ENCODE data around the gene B3GALT4.

B3GALT4 gene

GRCh38 chr6:33313709-33314514 lies 37.0 kb downstream of the B3GALT4 start, which contains the start of gene TAPBP (continued):
- TF ChIP-seq, protein P1, sequence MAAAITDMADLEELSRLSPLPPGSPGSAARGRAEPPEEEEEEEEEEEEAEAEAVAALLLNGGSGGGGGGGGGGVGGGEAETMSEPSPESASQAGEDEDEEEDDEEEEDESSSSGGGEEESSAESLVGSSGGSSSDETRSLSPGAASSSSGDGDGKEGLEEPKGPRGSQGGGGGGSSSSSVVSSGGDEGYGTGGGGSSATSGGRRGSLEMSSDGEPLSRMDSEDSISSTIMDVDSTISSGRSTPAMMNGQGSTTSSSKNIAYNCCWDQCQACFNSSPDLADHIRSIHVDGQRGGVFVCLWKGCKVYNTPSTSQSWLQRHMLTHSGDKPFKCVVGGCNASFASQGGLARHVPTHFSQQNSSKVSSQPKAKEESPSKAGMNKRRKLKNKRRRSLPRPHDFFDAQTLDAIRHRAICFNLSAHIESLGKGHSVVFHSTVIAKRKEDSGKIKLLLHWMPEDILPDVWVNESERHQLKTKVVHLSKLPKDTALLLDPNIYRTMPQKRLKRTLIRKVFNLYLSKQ (tag by site-specific recombination; IDR thresholded peaks at IDR 0.05; ENCODE audit: borderline replicate concordance) = no peak
- TF ChIP-seq GLI2 (tag by site-specific recombination; IDR thresholded peaks at IDR 0.05; ENCODE audit: borderline replicate concordance, low read depth) (no peak), FEZF1 (tag by site-specific recombination; IDR thresholded peaks at IDR 0.05) (no peak), REST (tag by site-specific recombination; IDR thresholded peaks at IDR 0.05) (no peak; the same call in 1 of the 2 replicates), ZNF621 (tag by site-specific recombination; IDR thresholded peaks at IDR 0.05) (no peak), ZNF175 (tag by site-specific recombination; IDR thresholded peaks at IDR 0.05) (no peak), ZNF155 (tag by site-specific recombination; IDR thresholded peaks at IDR 0.05) (no peak), ZBTB6 (tag by site-specific recombination; IDR thresholded peaks at IDR 0.05) (no peak), ZNF112 (tag by site-specific recombination; IDR thresholded peaks at IDR 0.05) (no peak), ZNF10 (tag by site-specific recombination; IDR thresholded peaks at IDR 0.05) (peak; percentile 73), ZEB2 (tag by site-specific recombination; IDR thresholded peaks at IDR 0.05) (no peak), SALL2 (tag by site-specific recombination; IDR thresholded peaks at IDR 0.05; ENCODE audit: borderline replicate concordance) (no peak), ZNF169 (tag by site-specific recombination; IDR thresholded peaks at IDR 0.05) (no peak), HOXD13 (CRISPR knock-in tag; IDR thresholded peaks at IDR 0.05; ENCODE audit: borderline replicate concordance) (no peak), ZNF366 (tag by site-specific recombination; conservative IDR thresholded peaks at IDR 0.05) (no peak), ZNF138 (tag by site-specific recombination; IDR thresholded peaks at IDR 0.05; ENCODE audit: borderline replicate concordance) (no peak), TRIM28 (IDR thresholded peaks at IDR 0.05; ENCODE audit: borderline replicate concordance, low read length) (no peak), ZNF416 (tag by site-specific recombination; IDR thresholded peaks at IDR 0.05) (no peak), ZSCAN30 (tag by site-specific recombination; IDR thresholded peaks at IDR 0.05) (no peak), ZNF777 (tag by site-specific recombination; IDR thresholded peaks at IDR 0.05; ENCODE audit: borderline replicate concordance) (no peak), ZSCAN4 (tag by site-specific recombination; IDR thresholded peaks at IDR 0.05) (no peak), ZNF24 (tag by site-specific recombination; IDR thresholded peaks at IDR 0.05) (no peak), ZNF114 (tag by site-specific recombination; IDR thresholded peaks at IDR 0.05) (no peak), ZNF580 (tag by site-specific recombination; IDR thresholded peaks at IDR 0.05) (no peak), GFI1B (tag by site-specific recombination; IDR thresholded peaks at IDR 0.05) (0 out of 2 replicates have a peak, but pooled peaks have one; percentile 8), ZNF785 (tag by site-specific recombination; IDR thresholded peaks at IDR 0.05) (no peak)
- TF ChIP-seq, protein P2, sequence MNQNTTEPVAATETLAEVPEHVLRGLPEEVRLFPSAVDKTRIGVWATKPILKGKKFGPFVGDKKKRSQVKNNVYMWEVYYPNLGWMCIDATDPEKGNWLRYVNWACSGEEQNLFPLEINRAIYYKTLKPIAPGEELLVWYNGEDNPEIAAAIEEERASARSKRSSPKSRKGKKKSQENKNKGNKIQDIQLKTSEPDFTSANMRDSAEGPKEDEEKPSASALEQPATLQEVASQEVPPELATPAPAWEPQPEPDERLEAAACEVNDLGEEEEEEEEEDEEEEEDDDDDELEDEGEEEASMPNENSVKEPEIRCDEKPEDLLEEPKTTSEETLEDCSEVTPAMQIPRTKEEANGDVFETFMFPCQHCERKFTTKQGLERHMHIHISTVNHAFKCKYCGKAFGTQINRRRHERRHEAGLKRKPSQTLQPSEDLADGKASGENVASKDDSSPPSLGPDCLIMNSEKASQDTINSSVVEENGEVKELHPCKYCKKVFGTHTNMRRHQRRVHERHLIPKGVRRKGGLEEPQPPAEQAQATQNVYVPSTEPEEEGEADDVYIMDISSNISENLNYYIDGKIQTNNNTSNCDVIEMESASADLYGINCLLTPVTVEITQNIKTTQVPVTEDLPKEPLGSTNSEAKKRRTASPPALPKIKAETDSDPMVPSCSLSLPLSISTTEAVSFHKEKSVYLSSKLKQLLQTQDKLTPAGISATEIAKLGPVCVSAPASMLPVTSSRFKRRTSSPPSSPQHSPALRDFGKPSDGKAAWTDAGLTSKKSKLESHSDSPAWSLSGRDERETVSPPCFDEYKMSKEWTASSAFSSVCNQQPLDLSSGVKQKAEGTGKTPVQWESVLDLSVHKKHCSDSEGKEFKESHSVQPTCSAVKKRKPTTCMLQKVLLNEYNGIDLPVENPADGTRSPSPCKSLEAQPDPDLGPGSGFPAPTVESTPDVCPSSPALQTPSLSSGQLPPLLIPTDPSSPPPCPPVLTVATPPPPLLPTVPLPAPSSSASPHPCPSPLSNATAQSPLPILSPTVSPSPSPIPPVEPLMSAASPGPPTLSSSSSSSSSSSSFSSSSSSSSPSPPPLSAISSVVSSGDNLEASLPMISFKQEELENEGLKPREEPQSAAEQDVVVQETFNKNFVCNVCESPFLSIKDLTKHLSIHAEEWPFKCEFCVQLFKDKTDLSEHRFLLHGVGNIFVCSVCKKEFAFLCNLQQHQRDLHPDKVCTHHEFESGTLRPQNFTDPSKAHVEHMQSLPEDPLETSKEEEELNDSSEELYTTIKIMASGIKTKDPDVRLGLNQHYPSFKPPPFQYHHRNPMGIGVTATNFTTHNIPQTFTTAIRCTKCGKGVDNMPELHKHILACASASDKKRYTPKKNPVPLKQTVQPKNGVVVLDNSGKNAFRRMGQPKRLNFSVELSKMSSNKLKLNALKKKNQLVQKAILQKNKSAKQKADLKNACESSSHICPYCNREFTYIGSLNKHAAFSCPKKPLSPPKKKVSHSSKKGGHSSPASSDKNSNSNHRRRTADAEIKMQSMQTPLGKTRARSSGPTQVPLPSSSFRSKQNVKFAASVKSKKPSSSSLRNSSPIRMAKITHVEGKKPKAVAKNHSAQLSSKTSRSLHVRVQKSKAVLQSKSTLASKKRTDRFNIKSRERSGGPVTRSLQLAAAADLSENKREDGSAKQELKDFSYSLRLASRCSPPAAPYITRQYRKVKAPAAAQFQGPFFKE (tag by site-specific recombination; IDR thresholded peaks at IDR 0.05; ENCODE audit: borderline replicate concordance) = no peak
